ENCODE measurements around the gene THAP10.

The THAP10 gene

DNA sequence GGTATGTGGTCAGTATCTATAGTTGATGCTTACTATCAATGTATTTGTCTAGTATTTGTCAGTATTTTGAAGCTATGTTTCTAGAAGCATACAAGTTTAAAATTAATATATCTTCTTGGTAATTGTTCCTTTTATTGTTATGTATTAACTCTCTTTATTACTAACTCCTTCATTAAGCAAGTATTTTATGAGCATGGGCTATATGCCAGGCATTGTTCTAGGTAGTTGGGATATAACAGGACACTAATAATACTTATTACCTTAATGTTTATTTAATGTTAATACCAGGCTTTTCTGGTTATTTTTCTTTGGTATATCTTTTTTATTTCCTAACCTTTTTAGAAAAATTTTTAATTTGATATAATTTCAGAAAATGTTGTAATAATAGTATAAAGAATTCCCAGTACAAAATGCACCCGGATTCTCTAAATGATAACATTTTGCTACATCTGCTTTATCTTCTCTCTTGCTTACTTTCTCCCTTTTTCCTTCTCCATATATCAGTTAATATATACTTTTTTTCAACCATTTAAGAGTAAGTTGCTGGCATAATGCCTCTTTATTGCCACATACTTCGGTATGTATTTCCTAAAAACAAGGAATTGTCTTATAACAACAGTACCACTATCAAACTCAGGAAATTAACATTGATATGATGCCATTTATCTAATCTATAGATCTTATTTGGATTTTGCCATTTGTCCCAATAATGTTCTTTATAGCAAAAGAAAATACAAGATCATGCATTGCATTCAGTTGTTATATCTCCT lies 31.3 kb upstream of the THAP10 start:
- no peak overlapping the region for H3K4me3 ChIP-seq (ENCODE audit: low read depth, low read length)
- TF ChIP-seq, protein P1, sequence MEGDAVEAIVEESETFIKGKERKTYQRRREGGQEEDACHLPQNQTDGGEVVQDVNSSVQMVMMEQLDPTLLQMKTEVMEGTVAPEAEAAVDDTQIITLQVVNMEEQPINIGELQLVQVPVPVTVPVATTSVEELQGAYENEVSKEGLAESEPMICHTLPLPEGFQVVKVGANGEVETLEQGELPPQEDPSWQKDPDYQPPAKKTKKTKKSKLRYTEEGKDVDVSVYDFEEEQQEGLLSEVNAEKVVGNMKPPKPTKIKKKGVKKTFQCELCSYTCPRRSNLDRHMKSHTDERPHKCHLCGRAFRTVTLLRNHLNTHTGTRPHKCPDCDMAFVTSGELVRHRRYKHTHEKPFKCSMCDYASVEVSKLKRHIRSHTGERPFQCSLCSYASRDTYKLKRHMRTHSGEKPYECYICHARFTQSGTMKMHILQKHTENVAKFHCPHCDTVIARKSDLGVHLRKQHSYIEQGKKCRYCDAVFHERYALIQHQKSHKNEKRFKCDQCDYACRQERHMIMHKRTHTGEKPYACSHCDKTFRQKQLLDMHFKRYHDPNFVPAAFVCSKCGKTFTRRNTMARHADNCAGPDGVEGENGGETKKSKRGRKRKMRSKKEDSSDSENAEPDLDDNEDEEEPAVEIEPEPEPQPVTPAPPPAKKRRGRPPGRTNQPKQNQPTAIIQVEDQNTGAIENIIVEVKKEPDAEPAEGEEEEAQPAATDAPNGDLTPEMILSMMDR (IDR thresholded peaks at IDR 0.05; ENCODE audit: insufficient read depth, low read depth, low read length, missing control alignments), result no peak
- no peak for DNase-seq (ENCODE audit: low read depth)

DNA sequence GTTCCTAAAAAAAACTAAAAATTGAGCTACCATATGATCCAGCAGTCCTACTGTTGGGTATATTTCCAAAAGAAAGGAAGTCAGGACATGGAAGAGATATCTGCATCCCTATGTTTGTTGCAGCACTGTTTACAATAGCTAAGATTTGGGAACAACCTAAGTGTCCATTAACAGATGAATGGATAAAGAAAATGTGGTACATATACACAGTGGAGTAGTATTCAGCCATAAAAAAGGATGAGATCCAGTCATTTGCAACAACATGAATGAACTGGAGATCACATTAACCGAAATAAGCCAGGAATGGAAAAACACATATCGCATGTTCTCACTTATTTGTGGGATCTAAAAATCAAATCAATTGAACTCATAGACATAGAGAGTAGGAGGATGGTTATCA lies 29.9 kb upstream of the THAP10 start:
- DNase-seq (ENCODE audit: low read depth), result no peak
- H3K4me3 ChIP-seq (ENCODE audit: low read depth, low read length), result no peak overlapping the region
- TF ChIP-seq, protein P1 (IDR thresholded peaks at IDR 0.05; ENCODE audit: insufficient read depth, low read depth, low read length, missing control alignments), result no peak

DNA sequence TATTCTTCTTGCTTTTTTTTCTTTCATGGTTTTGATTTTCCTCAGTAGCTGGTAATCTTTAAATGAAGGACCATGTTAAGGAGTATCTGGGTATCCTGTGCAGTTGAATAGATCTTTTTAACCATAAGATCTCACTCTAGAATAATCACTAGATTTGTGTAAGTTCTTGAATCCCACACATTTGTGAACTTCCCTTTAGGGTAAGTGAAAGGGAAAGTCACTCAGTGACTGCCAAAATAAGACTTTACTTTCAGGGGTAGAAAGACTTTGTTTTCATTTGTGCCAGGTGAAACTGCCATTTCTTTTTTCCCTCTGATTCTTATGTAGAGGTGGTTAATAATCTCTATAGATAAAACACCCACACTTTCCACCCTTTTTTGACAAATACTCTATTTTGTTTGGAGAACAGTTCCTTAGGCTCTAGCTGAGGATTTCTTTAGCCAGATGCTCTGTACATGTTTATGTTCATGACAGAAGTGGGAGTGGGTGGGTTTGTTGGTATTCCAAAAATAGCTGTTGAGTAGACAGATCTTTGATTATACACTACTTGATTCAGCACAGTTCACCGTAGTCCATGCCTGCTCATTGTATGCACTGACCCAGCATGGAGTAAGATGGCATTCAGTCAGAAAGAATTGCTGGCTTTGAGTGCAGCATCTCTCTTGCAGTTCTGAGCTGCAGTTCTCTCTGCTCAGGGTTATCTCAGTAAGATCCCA lies 28.9 kb upstream of the THAP10 start:
- DNase-seq (ENCODE audit: low read depth), result peak; percentile 44
- TF ChIP-seq, protein P1 (IDR thresholded peaks at IDR 0.05; ENCODE audit: insufficient read depth, low read depth, low read length, missing control alignments), result no peak
- peak overlapping the region; percentile 9 for H3K4me3 ChIP-seq (ENCODE audit: low read depth, low read length)

DNA sequence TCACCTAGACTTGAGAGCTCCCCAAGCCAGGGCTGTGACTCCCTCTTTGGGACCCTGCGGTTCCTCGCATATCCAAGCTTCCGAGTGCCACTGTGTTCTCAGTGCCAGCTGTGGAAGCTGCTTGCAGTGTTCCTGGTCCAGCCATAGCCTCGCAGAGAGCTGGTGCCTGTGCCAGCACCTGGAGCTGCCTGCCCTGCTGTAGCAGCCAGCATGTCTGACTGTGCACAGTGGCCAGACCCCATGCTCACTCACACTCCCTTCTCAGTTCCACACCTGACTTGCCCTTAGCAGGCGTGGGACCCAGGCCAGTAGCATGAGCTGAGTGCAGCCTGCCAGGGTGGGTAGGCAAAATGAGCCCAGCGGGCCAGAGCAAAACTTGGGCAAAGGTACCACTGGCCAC lies 25.7 kb upstream of the THAP10 start:
- no peak for DNase-seq (ENCODE audit: low read depth)
- no peak overlapping the region for H3K4me3 ChIP-seq (ENCODE audit: low read depth, low read length)
- TF ChIP-seq, protein P1 (IDR thresholded peaks at IDR 0.05; ENCODE audit: insufficient read depth, low read depth, low read length, missing control alignments), result no peak

DNA sequence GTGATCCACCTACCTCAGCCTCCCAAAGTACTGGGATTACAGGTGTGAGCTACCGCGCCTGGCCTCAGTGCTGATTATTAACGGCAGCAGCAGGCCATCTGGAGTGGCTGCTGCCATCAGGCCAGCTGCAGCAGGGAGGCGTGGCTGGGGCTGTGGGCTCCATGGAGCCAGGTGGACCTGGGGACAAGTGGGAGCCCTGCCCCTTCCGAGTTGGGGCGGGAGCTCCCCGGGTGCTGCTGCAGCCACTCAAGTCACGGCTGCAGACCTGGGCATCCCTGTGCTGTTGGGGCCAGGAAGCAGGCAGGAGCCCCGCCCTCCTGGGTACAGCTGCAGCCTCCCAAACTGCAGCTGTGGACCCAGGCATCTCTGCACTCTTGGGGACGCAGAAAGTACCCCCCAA lies 24.3 kb upstream of the THAP10 start:
- H3K4me3 ChIP-seq (ENCODE audit: low read depth, low read length), result no peak overlapping the region
- no peak for DNase-seq (ENCODE audit: low read depth)
- TF ChIP-seq, protein P1 (IDR thresholded peaks at IDR 0.05; ENCODE audit: insufficient read depth, low read depth, low read length, missing control alignments), result no peak

DNA sequence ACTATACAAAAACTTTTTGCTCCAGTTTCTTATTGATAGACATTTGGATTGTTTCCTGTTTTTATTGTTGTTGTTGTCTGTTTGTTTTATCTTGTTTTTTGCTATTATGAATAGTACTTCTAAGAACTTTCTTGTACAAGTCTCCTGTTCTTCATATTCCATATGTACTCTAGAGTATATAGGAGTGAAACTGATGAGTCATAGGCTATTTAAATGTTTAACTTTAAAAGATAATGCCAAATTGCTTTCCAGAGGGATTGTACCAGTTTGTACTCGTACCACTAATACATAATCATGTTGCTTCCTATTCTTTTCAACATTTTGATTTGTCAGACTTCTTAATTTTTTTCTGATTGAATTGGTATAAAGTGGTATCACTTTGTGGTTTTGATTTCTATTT lies 20.0 kb upstream of the THAP10 start:
- H3K4me3 ChIP-seq (ENCODE audit: low read depth, low read length), result no peak overlapping the region
- TF ChIP-seq, protein P1 (IDR thresholded peaks at IDR 0.05; ENCODE audit: insufficient read depth, low read depth, low read length, missing control alignments), result no peak
- DNase-seq (ENCODE audit: low read depth), result no peak

Measured in GM12865 (cell line).